Smooth muscle cell (in vitro differentiated cells): Measurements from ENCODE around the gene SEPTIN12. TPM values are rescaled to one million over a fixed set of nuclear protein-coding genes. Genes with fewer than 3 reads are reported as not detected.

Experiments used
- DNase-seq: peaks from one replicate; lab custom pipeline; 2025; ENCODE audit not compliant: unreplicated experiment; lab: John Stamatoyannopoulos, UW
- H2AFZ ChIP-seq: fragments of 200-600 bp; sonication (generic); 2 replicates; pipeline ENCODE4 v1.6.0; 2016; ENCODE audit warnings: antibody characterized with exemption, low read depth, mild to moderate bottlenecking
- H3F3A ChIP-seq: fragments of 200-600 bp; sonication (generic); 2 replicates; pipeline ENCODE4 v1.6.0; 2017; ENCODE audit warnings: antibody characterized with exemption, low read depth
- H3K27ac ChIP-seq: fragments of 200-600 bp; sonication (generic); 2 replicates; pipeline ENCODE4 v1.5.1; 2016; ENCODE audit warnings: low read depth, mild to moderate bottlenecking
- H3K27me3 ChIP-seq: fragments of 200-600 bp; sonication (generic); 2 replicates; pipeline ENCODE4 v1.6.1; 2016; ENCODE audit warnings: low read depth, mild to moderate bottlenecking
- H3K36me3 ChIP-seq: fragments of 200-600 bp; sonication (generic); 2 replicates; pipeline ENCODE4 v1.5.1; 2016; ENCODE audit warnings: low read depth
- H3K4me1 ChIP-seq: fragments of 200-600 bp; sonication (generic); 2 replicates; pipeline ENCODE4 v1.5.1; 2016; ENCODE audit warnings: low read depth
- H3K4me2 ChIP-seq: fragments of 200-600 bp; sonication (generic); 2 replicates; pipeline ENCODE4 v1.6.0; 2016; ENCODE audit warnings: mild to moderate bottlenecking
- H3K4me3 ChIP-seq: fragments of 200-600 bp; sonication (generic); 2 replicates; pipeline ENCODE4 v1.5.1; 2016; ENCODE audit warnings: mild to moderate bottlenecking
- H3K79me2 ChIP-seq: fragments of 200-600 bp; sonication (generic); 2 replicates; pipeline ENCODE4 v1.6.0; 2016; ENCODE audit warnings: low read depth, mild to moderate bottlenecking
- H3K9ac ChIP-seq: fragments of 200-600 bp; sonication (generic); 2 replicates; pipeline ENCODE4 v1.6.0; 2016; ENCODE audit warnings: low read depth
- H3K9me3 ChIP-seq: fragments of 200-600 bp; sonication (generic); replicated peaks from 2 replicates; pipeline ENCODE4 v1.5.1; 2016; ENCODE audit warnings: low read depth
- H4K20me1 ChIP-seq: fragments of 200-600 bp; sonication (generic); 2 replicates; pipeline ENCODE4 v1.6.0; 2016; ENCODE audit warnings: low read depth
- CTCF ChIP-seq: fragments of 200-600 bp; sonication (generic); IDR thresholded peaks from 2 replicates; pipeline ENCODE4 v1.5.1; 2017; ENCODE audit warnings: borderline replicate concordance, mild to moderate bottlenecking, antibody characterized with exemption; ENCODE audit not compliant: insufficient read depth, poor library complexity, severe bottlenecking
- WGBS: methylation state at CpG from one replicate; pipeline ENCODE4 v1.1.7; 2016; ENCODE audit warnings: low lambda C conversion rate; 5-methylcytosine and 5-hydroxymethylcytosine counted together
- polyA plus RNA-seq: library from polyadenylated mRNA; unstranded; fragments of >200 nt; fragmentation: Nextera tagmentation; extraction: Ambion mirVana; gene quantifications from 2 replicates; pipeline ENCODE4 v1.2.1, GENCODE V29; 2016
- total RNA-seq: library from RNA; depleted of rRNA; stranded (reverse); fragments of >200 nt; gene quantifications from 2 replicates; pipeline ENCODE4 v1.2.3, GENCODE V29; 2014

SEPTIN12 gene
- total and polyA plus RNA-seq, 2 experiments from 2014 or later, result not detected

- Histone ChIP-seq H3K9me3 (no peaks in the 10 kb centered on the region), H3K4me3 (no peak overlapping the region), H3K9ac (no peak overlapping the region), H4K20me1 (peaks cover 37% of the 10 kb centered on the region), H3K4me2 (no peak overlapping the region), H2AFZ (no peak overlapping the region), H3K79me2 (peaks cover 14% of the 10 kb centered on the region), H3K27me3 (no peaks in the 10 kb centered on the region), H3K27ac (no peak overlapping the region), H3F3A (no peaks in the 10 kb centered on the region), H3K4me1 (no peaks in the 10 kb centered on the region), H3K36me3 (peaks cover 17% of the 10 kb centered on the region)
- DNase-seq, result no peak
- 99% methylated on average over 6 of the region's 6 CpGs for WGBS
- no peak for TF ChIP-seq CTCF
Observed at GRCh38 chr16:4832698-4833343, 44.7 kb upstream of the SEPTIN12 start.

GRCh38 chr16:4831616-4832015 is 43.5 kb upstream of the SEPTIN12 start:
- Histone ChIP-seq H4K20me1 (peaks cover 37% of the 10 kb centered on the region), H3K27ac (no peak overlapping the region), H3K79me2 (peaks cover 14% of the 10 kb centered on the region), H3K4me2 (no peak overlapping the region), H3K4me1 (no peaks in the 10 kb centered on the region), H3K9me3 (no peaks in the 10 kb centered on the region), H3K27me3 (no peaks in the 10 kb centered on the region), H3K4me3 (no peak overlapping the region), H3K36me3 (peaks cover 17% of the 10 kb centered on the region), H3F3A (no peaks in the 10 kb centered on the region), H2AFZ (no peak overlapping the region), H3K9ac (no peak overlapping the region)
- TF ChIP-seq CTCF, result no peak
- DNase-seq, result no peak
- WGBS, result 99% methylated on average over 8 of the region's 8 CpGs

GRCh38 chr16:4830408-4830807 is 42.3 kb upstream of the SEPTIN12 start:
- Histone ChIP-seq H3K36me3 (peaks cover 17% of the 10 kb centered on the region), H3K27ac (no peak overlapping the region), H3F3A (no peaks in the 10 kb centered on the region), H4K20me1 (peaks cover 25% of the 10 kb centered on the region), H3K79me2 (peaks cover 4% of the 10 kb centered on the region), H3K27me3 (no peaks in the 10 kb centered on the region), H3K9ac (no peak overlapping the region), H3K4me3 (no peak overlapping the region), H2AFZ (no peak overlapping the region), H3K4me2 (no peak overlapping the region), H3K4me1 (no peaks in the 10 kb centered on the region), H3K9me3 (no peaks in the 10 kb centered on the region)
- DNase-seq, result no peak
- no peak for TF ChIP-seq CTCF
- WGBS, result 72% methylated on average over 7 of the region's 7 CpGs

GRCh38 chr16:4828567-4829321 is 40.6 kb upstream of the SEPTIN12 start:
- H3F3A ChIP-seq, result no peaks in the 10 kb centered on the region
- peaks cover 18% of the 10 kb centered on the region for H3K36me3 ChIP-seq
- no peak for DNase-seq
- H3K4me3 ChIP-seq, result no peak overlapping the region
- no peak overlapping the region for H3K4me2 ChIP-seq
- no peaks in the 10 kb centered on the region for H3K79me2 ChIP-seq
- H3K4me1 ChIP-seq, result no peaks in the 10 kb centered on the region
- no peak overlapping the region for H3K27ac ChIP-seq
- no peak for TF ChIP-seq CTCF
- no peaks in the 10 kb centered on the region for H3K27me3 ChIP-seq
- no peaks in the 10 kb centered on the region for H3K9me3 ChIP-seq
- H2AFZ ChIP-seq, result no peak overlapping the region
- no peak overlapping the region for H3K9ac ChIP-seq
- WGBS, result 91% methylated on average over 11 of the region's 11 CpGs
- peaks cover 12% of the 10 kb centered on the region for H4K20me1 ChIP-seq
